Endothelial cell of umbilical vein (primary cell): ENCODE results near the gene WDFY3. TPM values are rescaled to one million over a fixed set of nuclear protein-coding genes. Genes with fewer than 3 reads are reported as not detected.

Source experiments
- BruUV-seq: library from RNA; stranded (reverse); fragments of 400-500 nt; replicated peaks from 2 replicates; lab custom pipeline; 2021; lab: Mats Ljungman, UMichigan
- CTCF ChIA-PET: fragments of 300-600, 350-600 bp; sonication (Branson Sonifier 250); formaldehyde crosslinking; loops from one replicate; lab custom pipeline; 2021; ENCODE audit warnings: antibody characterized with exemption, inconsistent platforms; lab: Charles Lee
- POLR2A ChIA-PET: fragments of 300-600, 350-600 bp; sonication (Branson Sonifier 250); formaldehyde crosslinking; loops from one replicate; lab custom pipeline; 2021; ENCODE audit warnings: antibody characterized with exemption, inconsistent platforms; lab: Charles Lee
- DNase-seq: peaks from one replicate; pipeline ENCODE4 v3.0.0-alpha.2; 2011; ENCODE audit warnings: low read depth, low spot score
- FAIRE-seq: peaks from 2 replicates; lab custom pipeline; 2011; peaks lifted over from hg19 to GRCh38; lab: Jason Lieb, UNC
- H2AFZ ChIP-seq: 2 replicates; pipeline ENCODE4 v1.6.0; 2012; ENCODE audit warnings: low read depth, low read length, control low read depth, inconsistent platforms
- H3K27ac ChIP-seq: 2 replicates; pipeline ENCODE4 v1.5.1; 2011; ENCODE audit warnings: low read depth, mild to moderate bottlenecking, control low read depth, low read length, moderate library complexity; ENCODE audit not compliant: insufficient read depth
- H3K27me3 ChIP-seq, 2 experiments: 2 replicates each; pipeline versions ENCODE4 v1.6.0 to v1.6.1; 2011; ENCODE audit warnings: low read length in 2 of 2, mixed read lengths in 1 of 2; ENCODE audit not compliant: control insufficient read depth in 2 of 2, insufficient read depth in 2 of 2
- H3K36me3 ChIP-seq, 2 experiments: 2 replicates in 1 of 2; 3 replicates in 1 of 2; pipeline ENCODE4 v1.5.1; 2011; ENCODE audit warnings: low read length in 2 of 2, mild to moderate bottlenecking in 1 of 2, moderate library complexity in 1 of 2; ENCODE audit not compliant: control insufficient read depth in 2 of 2, insufficient read depth in 2 of 2; ENCODE audit errors: extremely low read depth in 1 of 2
- H3K4me1 ChIP-seq: 3 replicates; pipeline ENCODE4 v1.5.1; 2011; ENCODE audit warnings: mild to moderate bottlenecking, low read length; ENCODE audit not compliant: control insufficient read depth, insufficient read depth; ENCODE audit errors: extremely low read depth
- H3K4me2 ChIP-seq: 2 replicates; pipeline ENCODE4 v1.6.1; 2011; ENCODE audit warnings: low read length, control low read depth, mixed read lengths; ENCODE audit not compliant: insufficient read depth
- H3K4me3 ChIP-seq, 3 experiments: fragments of 200-600 bp in 1 of 3; sonication (generic), shearing (Covaris generic) in 1 of 3; replicated peaks in 1 of 3; 2 replicates each; pipeline ENCODE4 v1.5.1; 2011 to 2016; ENCODE audit warnings: control low read depth in 3 of 3, low read length in 3 of 3, mild to moderate bottlenecking in 2 of 3, inconsistent platforms in 1 of 3, low read depth in 1 of 3, moderate library complexity in 1 of 3; ENCODE audit not compliant: insufficient read depth in 1 of 3
- H3K79me2 ChIP-seq: 2 replicates; pipeline ENCODE4 v1.6.0; 2012; ENCODE audit warnings: low read length, inconsistent platforms; ENCODE audit not compliant: control insufficient read depth, insufficient read depth
- H3K9ac ChIP-seq: replicated peaks from 2 replicates; pipeline ENCODE3; 2011; ENCODE audit warnings: low read length, control low read depth; ENCODE audit not compliant: insufficient read depth; ENCODE audit errors: extremely low read depth
- H3K9me1 ChIP-seq: replicated peaks from 3 replicates; pipeline ENCODE4 v1.6.0; 2011; ENCODE audit warnings: mild to moderate bottlenecking, low read length; ENCODE audit not compliant: control insufficient read depth, insufficient read depth; ENCODE audit errors: extremely low read depth
- H3K9me3 ChIP-seq: replicated peaks from 2 replicates; pipeline ENCODE4 v1.5.1; 2012; ENCODE audit warnings: low read length, inconsistent platforms; ENCODE audit not compliant: control insufficient read depth, insufficient read depth
- H4K20me1 ChIP-seq: replicated peaks from 2 replicates; pipeline ENCODE3; 2011; ENCODE audit warnings: mild to moderate bottlenecking, low read length; ENCODE audit not compliant: control insufficient read depth, insufficient read depth; ENCODE audit errors: extremely low read depth
- EZH2 ChIP-seq: IDR thresholded peaks from 2 replicates; pipeline ENCODE4 v1.6.1; 2012; ENCODE audit warnings: borderline replicate concordance, low read depth, mild to moderate bottlenecking, moderate library complexity, low read length, inconsistent platforms; ENCODE audit not compliant: severe bottlenecking
- FOS ChIP-seq: IDR thresholded peaks from 2 replicates; pipeline ENCODE4 v1.6.1; 2011; ENCODE audit warnings: mild to moderate bottlenecking, low read length, moderate library complexity, borderline replicate concordance; ENCODE audit not compliant: insufficient read depth
- GATA2 ChIP-seq: IDR thresholded peaks from 2 replicates; pipeline ENCODE4 v1.7.0; 2011; ENCODE audit warnings: low read depth, mild to moderate bottlenecking, moderate library complexity, mixed read lengths, low read length; ENCODE audit not compliant: insufficient read length, insufficient read depth
- JUN ChIP-seq: IDR thresholded peaks from 2 replicates; pipeline ENCODE4 v1.6.1; 2011; ENCODE audit warnings: borderline replicate concordance, low read depth; ENCODE audit not compliant: insufficient read length, insufficient read depth
- MYC ChIP-seq: IDR thresholded peaks from one replicate; pipeline ENCODE4 v1.6.1; 2011; ENCODE audit warnings: mild to moderate bottlenecking, low read depth, low read length
- POLR2A ChIP-seq: IDR thresholded peaks from 2 replicates; pipeline ENCODE4 v1.6.1; 2012; ENCODE audit warnings: low read depth, mild to moderate bottlenecking, control low read depth, low read length
- POLR2AphosphoS5 ChIP-seq: IDR thresholded peaks from 2 replicates; pipeline ENCODE4 v1.6.1; 2012; ENCODE audit warnings: low read depth, mild to moderate bottlenecking, control low read depth, low read length, moderate library complexity; ENCODE audit not compliant: insufficient read depth
- dilution Hi-C: fragments of 300-500 bp; cut with MboI; formaldehyde crosslinking; loops from one replicate; pipeline ENCODE4 v1.15.0; 2019; ENCODE audit warnings: low sequenced_read_pairs; ENCODE audit not compliant: extremely low pct_ligation_motif_present
- intact Hi-C: fragments of 100-400 bp; cut with micrococcal nuclease; formaldehyde crosslinking; loops from one replicate; pipeline ENCODE4 v1.10.0; 2022
- polyA plus RNA-seq, 4 experiments: library from polyadenylated mRNA; depleted of rRNA in 3 of 4; stranded (reverse) in 3 of 4; unstranded in 1 of 4; fragments of >200 nt; gene quantifications; 2 replicates each; pipeline versions ENCODE4 v1.2.1 to v1.2.3, GENCODE V29; 2011 to 2012; ENCODE audit warnings: missing spikeins in 1 of 4
- total RNA-seq: library from RNA; stranded (reverse); gene quantifications from 2 replicates; pipeline ENCODE4 v1.2.3, GENCODE V29; 2021
- TF ChIP-seq, protein P1 (sequence below): IDR thresholded peaks from 2 replicates; pipeline ENCODE4 v1.6.1; 2011; ENCODE audit not compliant: insufficient read depth, insufficient read length
- TF ChIP-seq, protein P2 (sequence below), 2 donors: IDR thresholded peaks; 1 replicate in 1 of 2; 2 replicates in 1 of 2; pipeline ENCODE4 v1.5.1; 2011; ENCODE audit warnings: low read length in 2 of 2, mild to moderate bottlenecking in 2 of 2, moderate library complexity in 2 of 2, control low read depth in 1 of 2, inconsistent platforms in 1 of 2, low read depth in 1 of 2; ENCODE audit not compliant: insufficient read depth in 1 of 2; ENCODE audit errors: extremely low read depth in 1 of 2

Gene WDFY3
- total and polyA plus RNA-seq, 2 donors (not counting 3 experiments of a cell fraction or from before 2014, with no cell fraction given): 37.0 to 113 TPM

DNA sequence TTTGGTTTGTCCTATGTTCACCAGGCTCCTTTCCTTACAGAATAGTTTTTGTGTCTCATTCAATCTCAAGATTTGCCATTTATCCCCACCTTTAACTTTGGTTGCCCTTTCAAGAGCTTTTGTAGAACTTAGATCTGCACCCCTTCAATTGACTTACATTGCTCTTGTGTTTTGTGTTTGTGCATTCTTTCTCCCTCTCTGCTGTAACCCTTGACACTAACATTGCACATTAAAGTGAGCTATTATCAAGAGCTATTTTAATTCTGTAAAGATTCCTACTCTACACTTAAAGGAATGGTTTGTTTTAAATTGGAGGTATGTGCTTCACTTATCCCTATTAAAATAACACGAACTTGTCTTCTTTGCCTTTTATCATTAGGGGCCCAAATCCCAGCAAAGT, 318.3 kb downstream of the WDFY3 start:
- intact Hi-C loops: no loop called here
- FAIRE-seq: no peak
- no peaks in the 10 kb centered on the region for H3K4me1 ChIP-seq
- POLR2A ChIA-PET: no interaction called here
- no peaks in the 10 kb centered on the region for H4K20me1 ChIP-seq
- no TSS peak for BruUV-seq
- dilution Hi-C loops: no loop called here
- peaks cover 4 to 5% of the 10 kb centered on the region in 2 experiments for H3K27me3 ChIP-seq
- H2AFZ ChIP-seq: no peak overlapping the region
- no peak overlapping the region for H3K4me2 ChIP-seq
- no peak overlapping the region for H3K27ac ChIP-seq
- H3K79me2 ChIP-seq: no peaks in the 10 kb centered on the region
- H3K9me1 ChIP-seq: no peaks in the 10 kb centered on the region
- CTCF ChIA-PET: interaction anchor here (0.7 kb wide), 1 partner anchor 8 kb away, joined by 3 read pairs; no protein-coding TSS in a partner anchor
- H3K9ac ChIP-seq: no peak overlapping the region
- no peak for TF ChIP-seq JUN
- TF ChIP-seq POLR2A: no peak
- no peak for TF ChIP-seq EZH2
- TF ChIP-seq, protein P1, sequence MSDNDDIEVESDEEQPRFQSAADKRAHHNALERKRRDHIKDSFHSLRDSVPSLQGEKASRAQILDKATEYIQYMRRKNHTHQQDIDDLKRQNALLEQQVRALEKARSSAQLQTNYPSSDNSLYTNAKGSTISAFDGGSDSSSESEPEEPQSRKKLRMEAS: no peak
- TF ChIP-seq, protein P2, sequence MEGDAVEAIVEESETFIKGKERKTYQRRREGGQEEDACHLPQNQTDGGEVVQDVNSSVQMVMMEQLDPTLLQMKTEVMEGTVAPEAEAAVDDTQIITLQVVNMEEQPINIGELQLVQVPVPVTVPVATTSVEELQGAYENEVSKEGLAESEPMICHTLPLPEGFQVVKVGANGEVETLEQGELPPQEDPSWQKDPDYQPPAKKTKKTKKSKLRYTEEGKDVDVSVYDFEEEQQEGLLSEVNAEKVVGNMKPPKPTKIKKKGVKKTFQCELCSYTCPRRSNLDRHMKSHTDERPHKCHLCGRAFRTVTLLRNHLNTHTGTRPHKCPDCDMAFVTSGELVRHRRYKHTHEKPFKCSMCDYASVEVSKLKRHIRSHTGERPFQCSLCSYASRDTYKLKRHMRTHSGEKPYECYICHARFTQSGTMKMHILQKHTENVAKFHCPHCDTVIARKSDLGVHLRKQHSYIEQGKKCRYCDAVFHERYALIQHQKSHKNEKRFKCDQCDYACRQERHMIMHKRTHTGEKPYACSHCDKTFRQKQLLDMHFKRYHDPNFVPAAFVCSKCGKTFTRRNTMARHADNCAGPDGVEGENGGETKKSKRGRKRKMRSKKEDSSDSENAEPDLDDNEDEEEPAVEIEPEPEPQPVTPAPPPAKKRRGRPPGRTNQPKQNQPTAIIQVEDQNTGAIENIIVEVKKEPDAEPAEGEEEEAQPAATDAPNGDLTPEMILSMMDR (IDR thresholded peaks at IDR 0.05; ENCODE audit: extremely low read depth in 1 of 2, insufficient read depth in 1 of 2, low read depth in 1 of 2, low read length in 2 of 2): no peak
- TF ChIP-seq POLR2AphosphoS5: no peak
- TF ChIP-seq FOS: no peak
- TF ChIP-seq MYC: no peak
- TF ChIP-seq GATA2: no peak
- no peak overlapping the region for H3K4me3 ChIP-seq
- no peak for DNase-seq
- no peaks in the 10 kb centered on the region for H3K36me3 ChIP-seq
- H3K9me3 ChIP-seq: no peaks in the 10 kb centered on the region
